Epithelial cell of prostate (primary cell): ENCODE measurements around the gene LSM4.

Experiments used
- DNase-seq: peaks from one replicate; pipeline ENCODE4 v3.0.0-alpha.2; 2011; ENCODE audit warnings: low read depth, low spot score
- H3K27ac ChIP-seq: fragments of 450-650 bp; 2 replicates; pipeline ENCODE4 v1.5.1; 2017; ENCODE audit warnings: mild to moderate bottlenecking

The LSM4 gene

DNA sequence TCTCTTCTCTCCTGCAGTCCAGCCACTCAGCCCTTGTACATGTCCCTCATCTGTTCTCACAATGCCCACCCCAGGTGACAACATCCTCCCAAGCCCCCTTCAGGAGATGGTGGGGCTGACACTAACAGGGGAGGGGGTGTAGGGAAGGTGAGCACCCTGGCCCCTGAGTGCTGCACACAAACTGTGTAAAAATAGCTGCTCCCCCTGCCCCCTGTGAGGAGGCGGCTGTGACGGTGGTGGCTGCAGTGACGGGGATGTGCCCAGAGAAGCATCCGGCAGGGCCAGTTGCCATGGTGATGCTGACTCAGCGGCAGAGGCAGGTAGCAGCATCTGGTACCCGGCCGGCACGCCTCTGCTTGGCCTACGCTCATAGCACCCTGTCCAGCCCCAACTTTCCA, 28.4 kb downstream of the LSM4 start:
- no peak for DNase-seq
- H3K27ac ChIP-seq, result no peak overlapping the region

- DNase-seq, result no peak
- H3K27ac ChIP-seq, result peak overlapping the region; percentile 62
Observed at GRCh38 chr19:18293642-18294466, 29.0 kb downstream of the LSM4 start.

- H3K27ac ChIP-seq, result peak overlapping the region; percentile 62
- no peak for DNase-seq
Observed at GRCh38 chr19:18292810-18293641, 29.9 kb downstream of the LSM4 start.

- peak overlapping the region; percentile 62 for H3K27ac ChIP-seq
Observed at GRCh38 chr19:18292462-18292809, 30.4 kb downstream of the LSM4 start.

DNA sequence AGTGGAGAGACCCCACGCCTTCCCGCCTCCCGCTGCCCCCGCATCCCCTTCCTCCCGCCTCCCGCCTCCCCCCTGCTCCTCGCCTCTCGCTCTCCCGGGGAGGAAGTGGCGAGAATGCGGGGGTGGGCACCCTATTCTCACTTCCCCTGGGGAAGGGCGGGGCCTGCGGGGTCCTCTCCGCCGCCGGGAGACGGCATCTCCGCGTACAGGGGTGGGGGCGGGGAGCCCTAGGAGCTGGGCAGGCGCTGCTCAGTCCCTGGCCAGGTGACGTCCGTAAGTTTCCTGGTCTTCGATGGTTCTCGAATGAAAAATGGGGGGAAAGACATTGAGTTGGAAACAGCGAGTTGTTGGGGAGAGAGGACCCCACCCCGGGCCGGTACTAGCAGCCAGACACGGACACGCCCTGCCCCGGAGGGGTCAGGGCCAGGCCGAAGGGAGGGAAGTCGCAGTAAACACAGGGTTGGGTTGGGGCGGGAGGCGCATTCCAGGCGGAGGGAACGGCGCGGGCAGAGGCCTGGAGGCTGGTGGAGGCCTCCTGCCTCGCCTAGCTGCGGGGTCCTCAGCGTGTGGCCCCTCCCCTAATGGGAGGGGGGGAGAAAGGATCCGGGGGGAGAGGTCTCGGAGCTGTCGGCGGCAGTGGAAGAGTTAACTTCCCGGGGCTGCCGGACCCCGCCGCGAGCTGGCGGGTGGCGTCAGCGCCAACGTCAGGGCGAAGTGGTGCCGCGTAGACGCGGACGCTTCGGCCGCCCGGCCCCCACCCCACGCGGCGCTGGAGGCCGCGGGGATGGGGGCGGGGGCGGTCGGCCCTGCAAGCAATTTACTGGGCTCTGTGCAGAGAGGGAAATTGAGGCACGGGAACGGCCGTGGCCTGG, 31.1 kb downstream of the LSM4 start:
- H3K27ac ChIP-seq, result peak overlapping the region; percentile 62
- DNase-seq, result no peak

More at GRCh38 chr19:18292462-18292809, 30.4 kb downstream of the LSM4 start:
- DNase-seq, result no peak

DNA sequence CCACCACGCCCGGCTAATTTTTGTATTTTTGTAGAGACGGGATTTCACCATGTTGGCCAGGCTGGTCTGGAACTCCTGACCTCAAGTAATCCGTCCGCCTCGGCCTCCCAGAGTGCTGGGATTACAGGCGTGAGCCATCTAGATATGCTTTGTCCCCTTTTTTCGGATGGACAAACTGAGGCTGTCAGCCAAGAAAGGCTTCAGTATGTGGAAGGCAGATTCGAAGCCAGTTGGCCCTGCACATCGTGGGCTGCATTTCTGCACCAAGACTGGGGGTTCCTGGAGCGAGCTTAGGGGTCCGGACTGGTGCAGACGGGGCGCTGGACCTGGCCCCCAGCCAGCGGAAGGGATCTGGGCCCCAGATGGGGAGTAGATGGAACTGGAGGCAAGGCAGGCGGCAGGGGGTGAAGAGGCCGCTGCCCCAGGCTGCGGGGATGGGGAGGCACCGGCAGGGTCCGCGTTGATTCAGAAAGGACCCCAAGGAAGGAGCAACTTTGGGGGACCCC, 31.8 kb downstream of the LSM4 start:
- DNase-seq, result no peak
- H3K27ac ChIP-seq, result no peak overlapping the region

- no peak overlapping the region for H3K27ac ChIP-seq
- DNase-seq, result no peak
Observed at GRCh38 chr19:18290302-18291018, 32.4 kb downstream of the LSM4 start.

DNA sequence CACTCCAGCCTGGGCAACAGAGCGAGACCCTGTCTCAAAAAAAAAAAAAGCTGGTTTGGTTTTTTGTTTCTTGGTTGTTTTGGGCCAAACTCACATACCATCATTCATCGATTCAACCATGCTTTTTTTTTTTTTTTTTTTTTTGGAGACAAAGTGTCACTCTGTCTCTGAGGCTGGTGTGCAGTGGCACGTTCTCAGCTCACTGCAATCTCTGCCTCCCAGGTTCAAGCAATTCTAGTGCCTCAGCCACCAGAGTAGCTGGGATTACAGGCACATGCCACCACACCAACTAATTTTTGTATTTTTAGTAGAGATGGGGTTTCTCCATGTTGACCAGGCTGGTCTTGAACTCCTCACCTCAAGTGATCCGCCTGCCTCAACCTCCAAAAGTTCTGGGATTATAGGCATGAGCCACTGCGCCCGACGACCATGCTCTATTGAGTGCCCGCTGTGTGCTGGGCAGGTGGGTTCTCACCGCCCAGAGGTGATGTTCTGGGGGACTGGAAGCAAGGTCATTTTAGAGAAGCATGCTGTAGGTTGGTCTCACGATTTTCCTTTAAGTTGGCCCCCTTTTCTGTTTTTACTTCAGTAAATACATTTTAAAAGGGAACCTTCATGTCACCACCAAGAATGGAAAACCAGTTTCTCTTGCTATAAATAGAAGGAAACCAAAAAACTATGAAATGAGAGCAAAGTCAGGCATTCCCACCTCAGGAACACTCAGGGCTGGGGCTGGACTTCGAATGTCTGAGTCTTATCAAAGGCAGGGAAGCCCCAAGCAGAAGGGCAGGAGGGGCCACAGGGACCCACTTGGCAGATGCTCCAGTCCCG, 33.2 kb downstream of the LSM4 start:
- no peak overlapping the region for H3K27ac ChIP-seq
- DNase-seq, result no peak

GRCh38 chr19:18287836-18288772, 34.8 kb downstream of the LSM4 start:
- no peak for DNase-seq
- no peak overlapping the region for H3K27ac ChIP-seq

GRCh38 chr19:18286973-18287635, 35.8 kb downstream of the LSM4 start:
- no peak for DNase-seq
- H3K27ac ChIP-seq, result no peak overlapping the region

DNA sequence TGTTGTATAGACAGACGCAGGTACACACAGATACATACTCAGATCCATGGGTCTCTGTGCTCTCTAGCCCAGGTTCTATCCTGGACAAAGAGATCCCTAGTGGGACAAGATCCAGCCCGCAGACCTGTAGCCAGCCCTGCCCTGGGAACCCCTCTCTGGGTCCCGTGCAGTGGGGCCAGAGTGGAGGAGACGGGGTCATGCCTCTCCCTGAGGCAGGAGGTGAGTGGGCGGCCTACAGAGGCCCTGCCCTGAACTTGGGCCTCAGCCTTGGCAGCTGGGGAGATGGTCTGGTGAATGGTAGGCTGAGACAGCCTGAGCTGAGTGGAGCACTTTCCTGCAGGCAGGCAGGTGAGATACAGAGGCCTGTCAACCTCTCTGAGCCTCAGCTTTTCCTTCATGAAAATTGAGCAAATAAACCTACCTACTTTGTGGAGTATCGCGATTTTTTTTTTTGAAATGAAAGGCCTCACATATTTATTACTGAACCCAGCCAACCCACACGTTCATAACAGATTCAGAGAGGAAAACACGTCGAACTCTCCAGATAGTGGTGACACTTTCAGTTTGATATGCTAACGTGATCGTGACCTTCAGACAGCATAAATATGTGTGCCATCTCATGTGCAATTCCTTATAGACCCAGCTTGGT, 38.0 kb downstream of the LSM4 start:
- no peak overlapping the region for H3K27ac ChIP-seq
- DNase-seq, result no peak

DNA sequence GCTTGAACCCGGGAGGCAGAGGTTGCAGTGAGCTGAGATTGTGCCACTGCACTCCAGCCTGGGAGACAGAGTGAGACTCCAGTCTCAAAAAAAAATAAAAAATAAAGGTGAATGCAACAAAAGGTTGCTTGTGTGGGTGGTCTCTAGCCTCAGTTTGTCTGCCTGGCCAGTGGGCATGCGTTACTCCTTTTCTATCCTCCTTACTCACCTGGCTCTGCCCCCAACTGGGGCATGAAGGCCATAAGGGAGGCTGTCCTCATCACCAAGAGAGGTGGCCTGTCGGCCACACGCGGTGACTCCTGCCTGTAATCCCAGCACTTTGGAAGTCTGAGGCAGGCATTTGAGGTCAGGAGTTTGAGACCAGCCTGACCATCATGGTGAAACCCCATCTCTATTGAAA, 39.5 kb downstream of the LSM4 start:
- H3K27ac ChIP-seq, result no peak overlapping the region
- DNase-seq, result no peak

DNA sequence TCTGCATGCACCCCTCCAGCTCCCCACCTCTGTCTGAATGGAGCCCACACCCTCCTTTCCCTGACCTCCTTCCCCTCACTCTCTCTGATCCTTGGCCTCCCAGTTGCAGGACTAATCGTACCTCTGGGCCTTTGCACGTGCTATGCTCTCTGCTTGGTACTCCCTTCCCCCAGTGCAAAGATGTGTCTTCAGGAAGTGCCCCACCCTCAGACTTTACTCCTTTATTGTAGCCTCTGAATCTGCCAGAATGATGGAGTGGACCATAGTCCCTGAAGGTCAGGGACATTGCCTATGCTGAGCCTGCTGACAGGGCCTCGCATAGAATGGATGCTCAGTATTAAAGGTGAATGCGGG, 40.1 kb downstream of the LSM4 start:
- H3K27ac ChIP-seq, result peak overlapping the region; percentile 98
- DNase-seq, result no peak

DNA sequence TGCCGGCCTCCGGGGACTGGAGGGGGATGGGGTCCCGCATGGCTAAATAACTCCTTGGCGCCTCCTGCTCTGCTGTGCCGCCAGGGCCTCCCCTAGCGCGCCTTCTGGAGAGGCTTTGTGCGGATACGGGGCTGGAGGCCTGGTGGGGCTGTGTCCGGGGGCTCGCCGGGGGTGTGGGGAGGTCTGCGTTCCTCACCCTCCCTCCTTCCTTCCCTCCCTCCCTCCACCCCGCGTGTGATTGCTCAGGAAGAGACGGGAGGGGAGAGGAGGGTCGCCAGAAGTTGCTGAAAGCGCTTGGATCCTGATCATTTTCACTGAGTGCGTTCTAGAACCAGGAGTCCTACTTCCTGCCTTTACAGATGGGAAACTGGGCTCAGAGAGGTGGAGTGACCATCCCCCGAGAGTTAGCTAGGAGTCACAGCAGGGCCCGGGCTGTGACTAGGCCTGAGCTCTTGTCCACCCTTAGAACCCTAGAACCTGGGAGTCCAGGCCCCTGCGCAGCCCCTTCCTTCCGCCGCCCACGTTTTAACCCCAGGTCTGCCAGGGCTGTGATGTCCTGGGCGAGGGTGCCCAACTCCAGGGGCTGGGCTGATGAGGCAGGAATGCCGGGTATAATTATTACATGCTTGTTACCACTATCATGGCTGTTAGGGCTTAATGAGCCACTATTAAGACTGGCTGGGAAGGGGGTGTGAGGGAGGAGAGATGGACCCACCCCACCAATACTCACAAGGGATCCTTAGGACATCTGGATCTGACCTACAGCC, 40.7 kb downstream of the LSM4 start:
- DNase-seq, result no peak
- peak overlapping the region; percentile 98 for H3K27ac ChIP-seq

GRCh38 chr19:18281082-18282020, 41.5 kb downstream of the LSM4 start, which contains the start of gene JUND:
Gene JUND, minus strand, starts transcription at chr19:18281622. Its CDS starts 138 bp downstream, at chr19:18281484.
- peak within 1 kb of the TSS; percentile 98 for H3K27ac ChIP-seq
- peak; percentile 89 for DNase-seq
